Muscle of leg (tissue), 11 donors: ENCODE results near the gene MYL10. TPM values are rescaled to one million over a fixed set of nuclear protein-coding genes. Genes with fewer than 3 reads are reported as not detected.

Source experiments
- DNase-seq: peaks from one replicate; pipeline ENCODE4 v3.0.0; 2013
- H3K27ac ChIP-seq: one replicate; pipeline ENCODE4 v1.5.1; 2013; ENCODE audit warnings: mild to moderate bottlenecking, low read length, control low read depth
- H3K27me3 ChIP-seq: one replicate; pipeline ENCODE4 v1.6.1; 2013; ENCODE audit warnings: low read length; ENCODE audit not compliant: control insufficient read depth, insufficient read depth
- H3K36me3 ChIP-seq: one replicate; pipeline ENCODE4 v1.6.1; 2013; ENCODE audit warnings: low read length; ENCODE audit not compliant: control insufficient read depth, insufficient read depth
- H3K4me1 ChIP-seq: one replicate; pipeline ENCODE4 v1.6.1; 2013; ENCODE audit warnings: low read length; ENCODE audit not compliant: control insufficient read depth, insufficient read depth
- H3K4me3 ChIP-seq: one replicate; pipeline ENCODE4 v1.5.1; 2013; ENCODE audit warnings: low read length, control low read depth
- H3K9me3 ChIP-seq: replicated peaks from 2 replicates; pipeline ENCODE4 v1.6.1; 2013; ENCODE audit warnings: low read depth, low read length; ENCODE audit not compliant: control insufficient read depth
- WGBS: methylation state at CpG from one replicate; pipeline ENCODE4 v1.1.5; 2013; ENCODE audit warnings: missing lambda C conversion rate; ENCODE audit not compliant: insufficient coverage; 5-methylcytosine and 5-hydroxymethylcytosine counted together
- polyA plus RNA-seq, 8 donors: library from polyadenylated mRNA; unstranded; fragments of 120-200 nt; gene quantifications; one replicate each; pipeline versions ENCODE4 v1.2.1 to v1.2.3, GENCODE V29; 2013; ENCODE audit warnings: inconsistent platforms in 1 of 8, low replicate concordance in 1 of 8; ENCODE audit not compliant: insufficient read length in 8 of 8, insufficient read depth in 1 of 8
- total RNA-seq: library from RNA; stranded (reverse); fragments of 120-200 nt; gene quantifications from one replicate; pipeline ENCODE4 v1.2.4, GENCODE V29; 2013

The MYL10 gene
- total and polyA plus RNA-seq, 9 donors = 7.6 to 25.6 (median 14.4) TPM

- no peaks in the 10 kb centered on the region for H3K36me3 ChIP-seq
- no peaks in the 10 kb centered on the region for H3K4me1 ChIP-seq
- H3K27me3 ChIP-seq = no peaks in the 10 kb centered on the region
- no peak overlapping the region for H3K4me3 ChIP-seq
- DNase-seq = no peak
- H3K27ac ChIP-seq = no peak overlapping the region
- H3K9me3 ChIP-seq = peaks cover 6% of the 10 kb centered on the region
- WGBS = 88% methylated on average over 2 of the region's 7 CpGs
These were observed 48.5 kb downstream of the MYL10 start for GRCh38 chr7:101580596-101580995.

DNA sequence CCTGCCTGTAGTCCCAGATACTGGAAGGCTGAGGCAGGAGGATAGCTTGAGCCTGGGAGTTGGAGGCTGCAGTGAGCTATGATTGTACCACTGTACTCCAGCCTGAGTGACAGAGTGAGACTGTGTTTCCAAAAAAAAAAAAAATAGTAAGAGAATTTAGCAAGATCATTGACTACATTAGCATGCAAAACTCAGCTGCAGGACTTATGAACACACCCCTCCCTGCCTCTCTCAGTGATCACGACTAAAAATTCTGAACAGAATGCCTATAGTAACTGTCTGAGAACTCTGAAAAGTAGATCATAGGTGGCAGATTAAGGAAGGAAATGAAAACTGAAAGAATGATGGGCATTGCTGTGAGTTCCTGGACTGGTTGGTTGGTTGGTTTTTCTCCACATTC, 50.5 kb downstream of the MYL10 start:
- Histone ChIP-seq H3K9me3 (peaks cover 6% of the 10 kb centered on the region), H3K4me3 (no peak overlapping the region), H3K36me3 (no peaks in the 10 kb centered on the region), H3K27ac (no peak overlapping the region), H3K27me3 (no peaks in the 10 kb centered on the region), H3K4me1 (no peaks in the 10 kb centered on the region)
- DNase-seq = no peak
- no CpG with 5 or more reads among the region's 1 CpG for WGBS

- Histone ChIP-seq H3K9me3 (peaks cover 12% of the 10 kb centered on the region), H3K4me1 (no peaks in the 10 kb centered on the region), H3K27ac (no peak overlapping the region), H3K4me3 (no peak overlapping the region), H3K36me3 (no peaks in the 10 kb centered on the region), H3K27me3 (no peaks in the 10 kb centered on the region)
- WGBS = 67% methylated on average over 2 of the region's 3 CpGs
- no peak for DNase-seq
These were observed 52.1 kb downstream of the MYL10 start for GRCh38 chr7:101576998-101577397.

GRCh38 chr7:101575721-101576120, 53.4 kb downstream of the MYL10 start:
- peaks cover 12% of the 10 kb centered on the region for H3K9me3 ChIP-seq
- no peak for DNase-seq
- no peak overlapping the region for H3K27ac ChIP-seq
- no peaks in the 10 kb centered on the region for H3K4me1 ChIP-seq
- H3K27me3 ChIP-seq = no peaks in the 10 kb centered on the region
- H3K4me3 ChIP-seq = no peak overlapping the region
- no peaks in the 10 kb centered on the region for H3K36me3 ChIP-seq

DNA sequence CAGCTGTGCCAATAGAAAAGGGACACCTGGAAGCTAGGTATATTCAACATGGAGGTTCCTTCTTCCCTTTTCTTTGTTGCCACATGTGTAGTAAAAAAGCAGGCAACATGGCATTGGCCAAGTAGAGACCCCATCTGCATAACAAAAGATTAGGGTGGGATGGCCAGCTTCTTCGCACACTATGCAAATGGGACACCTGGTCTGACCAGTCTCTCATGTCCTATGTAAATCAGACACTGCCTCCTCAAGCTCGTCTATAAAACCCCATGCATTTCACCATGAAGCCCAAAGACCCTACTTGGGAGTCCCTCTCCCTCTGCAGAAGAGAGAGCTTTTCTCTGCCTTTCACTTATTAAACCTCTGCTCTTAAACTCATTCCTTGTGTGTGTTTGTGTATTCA, 53.9 kb downstream of the MYL10 start:
- DNase-seq = no peak
- H3K27me3 ChIP-seq = no peaks in the 10 kb centered on the region
- H3K4me1 ChIP-seq = no peaks in the 10 kb centered on the region
- no peak overlapping the region for H3K27ac ChIP-seq
- H3K36me3 ChIP-seq = no peaks in the 10 kb centered on the region
- H3K4me3 ChIP-seq = no peak overlapping the region
- peaks cover 12% of the 10 kb centered on the region for H3K9me3 ChIP-seq
- WGBS = 40% methylated on average over 1 of the region's 2 CpGs

DNA sequence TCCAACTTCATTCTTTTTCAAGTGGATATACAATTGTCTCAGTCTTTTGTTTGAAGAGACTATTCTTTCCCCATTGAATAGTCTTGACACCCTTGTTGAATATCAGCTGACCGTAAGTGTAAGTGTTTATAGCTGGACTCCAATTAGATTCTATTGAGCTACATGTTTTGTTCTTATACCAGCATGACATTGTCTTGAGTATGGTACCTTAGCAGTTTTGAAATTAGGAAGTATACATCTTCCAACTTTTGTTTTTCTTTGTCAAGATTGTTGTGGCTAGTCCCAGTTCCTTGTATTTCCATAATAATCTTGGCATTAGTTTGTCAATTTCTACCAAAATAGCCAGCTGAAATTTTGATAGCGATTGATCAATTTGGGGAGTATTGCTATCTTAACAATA, 56.9 kb downstream of the MYL10 start:
- Histone ChIP-seq H3K9me3 (peaks cover 12% of the 10 kb centered on the region), H3K36me3 (no peaks in the 10 kb centered on the region), H3K4me3 (no peak overlapping the region), H3K4me1 (no peaks in the 10 kb centered on the region), H3K27ac (no peak overlapping the region), H3K27me3 (no peaks in the 10 kb centered on the region)
- no CpG with 5 or more reads among the region's 2 CpGs for WGBS
- DNase-seq = no peak

DNA sequence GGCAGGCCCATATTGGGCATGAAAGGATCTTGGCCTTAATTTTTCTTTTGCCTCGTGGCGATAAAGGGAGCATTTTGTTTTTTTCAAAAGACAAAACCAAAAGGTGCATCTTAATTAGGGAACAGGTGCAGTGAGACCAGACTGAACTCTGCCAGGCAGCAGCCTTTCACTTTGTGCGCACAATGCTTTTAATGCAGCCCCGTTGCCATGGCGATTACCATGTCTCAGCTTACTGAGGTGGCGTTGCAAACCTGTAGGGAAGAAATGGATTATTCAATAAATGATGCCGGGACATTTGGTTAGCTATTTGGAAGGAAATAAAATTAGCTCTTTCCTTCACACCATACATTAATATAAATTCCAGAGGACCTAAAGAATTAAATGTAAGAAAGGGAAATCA, 61.9 kb downstream of the MYL10 start:
- H3K27ac ChIP-seq = no peak overlapping the region
- H3K36me3 ChIP-seq = no peaks in the 10 kb centered on the region
- H3K9me3 ChIP-seq = peaks cover 1% of the 10 kb centered on the region
- 71% methylated on average over 2 of the region's 7 CpGs for WGBS
- no peak for DNase-seq
- peaks cover 22% of the 10 kb centered on the region for H3K4me1 ChIP-seq
- H3K4me3 ChIP-seq = no peak overlapping the region
- H3K27me3 ChIP-seq = no peaks in the 10 kb centered on the region

DNA sequence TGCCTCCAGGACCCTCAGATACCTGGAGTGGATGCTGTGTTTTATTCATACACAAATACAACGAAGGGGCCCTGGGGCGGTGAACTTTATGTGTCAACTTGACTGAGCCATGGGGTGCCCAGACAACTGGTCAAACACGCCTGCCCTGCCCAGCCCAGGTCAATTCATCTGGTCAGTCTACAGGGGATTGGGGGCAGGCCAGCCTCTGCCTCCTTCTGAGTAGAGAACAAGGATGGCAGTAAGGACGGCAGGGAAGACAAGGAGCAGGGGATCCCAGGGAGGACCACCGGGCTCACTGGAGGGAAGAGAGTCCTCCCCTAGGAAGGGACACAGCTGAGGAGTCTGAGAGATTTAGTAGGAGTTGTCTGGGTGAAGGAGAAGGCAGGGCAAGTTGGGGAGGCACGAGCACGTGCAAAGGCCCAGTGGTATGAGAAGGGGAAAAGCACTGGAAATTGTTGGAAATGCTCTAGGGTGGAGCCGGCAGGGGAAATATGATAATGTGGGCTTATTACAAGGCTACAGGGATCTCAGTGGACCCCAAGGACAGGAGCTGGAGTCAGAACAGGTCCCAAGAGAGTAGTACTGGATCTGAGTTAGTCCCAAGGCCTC, 63.4 kb downstream of the MYL10 start:
- DNase-seq = no peak
- Histone ChIP-seq H3K27me3 (peaks cover 3% of the 10 kb centered on the region), H3K27ac (no peak overlapping the region), H3K4me1 (peaks cover 22% of the 10 kb centered on the region), H3K4me3 (no peak overlapping the region), H3K9me3 (no peaks in the 10 kb centered on the region), H3K36me3 (no peaks in the 10 kb centered on the region)
- WGBS = 84% methylated on average over 8 of the region's 8 CpGs

DNA sequence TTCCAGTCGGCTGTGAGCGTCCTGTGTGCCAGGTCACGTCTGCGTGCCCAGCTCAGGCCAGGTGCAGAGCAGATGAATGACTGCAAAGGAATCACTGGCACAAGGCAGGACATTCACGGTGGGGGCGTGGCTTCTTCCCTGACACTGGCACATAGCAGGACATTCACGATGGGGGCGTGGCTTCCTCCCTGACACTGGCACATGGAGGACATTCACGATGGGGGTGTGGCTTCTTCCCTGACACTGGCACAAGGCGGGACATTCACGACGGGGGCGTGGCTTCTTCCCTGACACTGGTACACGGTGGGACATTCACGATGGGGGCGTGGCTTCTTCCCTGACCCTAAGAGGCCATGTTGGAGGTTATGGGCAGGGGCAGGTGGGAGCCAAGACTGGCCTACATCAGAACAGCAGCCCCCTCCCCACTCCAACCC, 64.3 kb downstream of the MYL10 start:
- Histone ChIP-seq H3K4me1 (peaks cover 22% of the 10 kb centered on the region), H3K4me3 (no peak overlapping the region), H3K27me3 (peaks cover 3% of the 10 kb centered on the region), H3K9me3 (no peaks in the 10 kb centered on the region), H3K27ac (no peak overlapping the region), H3K36me3 (no peaks in the 10 kb centered on the region)
- DNase-seq = peak; percentile 35
- 36% methylated on average over 9 of the region's 16 CpGs for WGBS

DNA sequence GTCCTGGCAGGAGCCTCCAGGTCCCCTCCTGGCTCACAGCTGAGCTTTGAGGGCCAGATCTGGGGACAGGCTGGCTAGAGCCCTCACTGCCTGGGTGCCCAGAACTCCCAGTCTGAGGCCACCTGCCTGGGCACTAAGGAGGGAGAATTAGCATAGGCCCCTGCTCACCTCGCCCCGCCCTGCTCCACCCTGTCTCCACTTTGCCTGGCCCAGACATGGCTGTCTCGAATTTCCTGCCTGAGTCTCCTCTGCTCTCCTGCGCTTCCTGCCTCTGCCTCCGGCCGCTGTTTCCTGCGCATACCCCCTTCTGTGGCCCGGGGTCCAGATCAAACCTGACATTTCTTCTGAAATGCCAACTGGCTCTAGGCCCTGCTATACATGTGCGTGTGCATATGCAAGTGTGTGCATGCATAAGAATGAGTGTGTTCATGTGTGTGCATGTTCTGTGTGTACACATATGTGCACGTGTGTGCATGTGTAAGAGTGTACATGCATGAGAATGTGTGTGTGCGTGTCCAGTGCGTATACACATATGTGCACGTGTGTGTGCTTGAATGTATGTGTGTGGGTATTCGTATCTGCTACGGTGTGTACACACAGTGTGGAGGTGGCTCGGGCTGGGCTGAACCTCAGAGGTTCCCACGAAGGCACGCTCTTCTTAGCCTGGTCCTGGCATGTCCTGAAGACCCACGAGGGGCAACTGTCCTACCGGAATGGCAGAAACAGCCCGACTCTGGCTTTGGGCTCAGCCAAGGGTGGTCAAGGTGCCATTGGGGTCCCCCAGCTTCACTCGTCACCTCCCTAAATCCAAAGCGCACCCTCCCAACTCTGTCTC, 64.9 kb downstream of the MYL10 start:
- Histone ChIP-seq H3K4me3 (no peak overlapping the region), H3K4me1 (peaks cover 22% of the 10 kb centered on the region), H3K27me3 (peaks cover 3% of the 10 kb centered on the region), H3K9me3 (no peaks in the 10 kb centered on the region), H3K36me3 (no peaks in the 10 kb centered on the region), H3K27ac (no peak overlapping the region)
- 46% methylated on average over 23 of the region's 23 CpGs for WGBS
- no peak for DNase-seq
